Body of pancreas (tissue), 4 donors: ENCODE measurements around the gene ETV1.

Experiments used
- POLR2A ChIP-seq, 3 donors: fragments of 450-650 bp; IDR thresholded peaks; one replicate each; pipeline ENCODE4 v1.6.1; 2016; ENCODE audit warnings: antibody characterized with exemption in 3 of 3, mild to moderate bottlenecking in 2 of 3
- TF ChIP-seq, protein P1 (sequence below), 7 experiments: fragments of 450-650 bp in 4 of 7; fragments of 200-600 bp in 3 of 7; sonication (generic) in 3 of 7; IDR thresholded peaks; one replicate each; pipeline ENCODE4 v1.5.1; 2016 to 2019; ENCODE audit warnings: antibody characterized with exemption in 7 of 7

DNA sequence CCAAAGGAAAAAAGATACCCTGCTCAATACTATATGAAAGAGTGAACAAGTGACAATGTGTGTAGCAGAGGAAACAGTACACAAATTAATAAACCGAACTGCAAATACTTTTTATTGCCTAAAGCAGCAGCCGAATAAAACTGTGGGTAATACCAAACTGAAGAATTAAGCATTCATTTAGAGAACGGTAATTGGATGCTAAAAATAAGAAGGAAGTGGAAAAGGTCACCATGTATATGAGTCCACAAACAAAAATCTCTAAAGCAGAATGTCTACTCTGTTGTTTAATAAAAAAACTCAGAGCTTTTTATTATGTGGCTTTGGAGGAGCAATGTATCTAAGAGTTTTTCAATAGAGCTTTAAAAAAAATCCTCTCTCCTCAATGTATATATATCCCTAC is 87.9 kb downstream of the ETV1 start:
- no peak for TF ChIP-seq POLR2A (IDR thresholded peaks at IDR 0.05)
- TF ChIP-seq, protein P1, sequence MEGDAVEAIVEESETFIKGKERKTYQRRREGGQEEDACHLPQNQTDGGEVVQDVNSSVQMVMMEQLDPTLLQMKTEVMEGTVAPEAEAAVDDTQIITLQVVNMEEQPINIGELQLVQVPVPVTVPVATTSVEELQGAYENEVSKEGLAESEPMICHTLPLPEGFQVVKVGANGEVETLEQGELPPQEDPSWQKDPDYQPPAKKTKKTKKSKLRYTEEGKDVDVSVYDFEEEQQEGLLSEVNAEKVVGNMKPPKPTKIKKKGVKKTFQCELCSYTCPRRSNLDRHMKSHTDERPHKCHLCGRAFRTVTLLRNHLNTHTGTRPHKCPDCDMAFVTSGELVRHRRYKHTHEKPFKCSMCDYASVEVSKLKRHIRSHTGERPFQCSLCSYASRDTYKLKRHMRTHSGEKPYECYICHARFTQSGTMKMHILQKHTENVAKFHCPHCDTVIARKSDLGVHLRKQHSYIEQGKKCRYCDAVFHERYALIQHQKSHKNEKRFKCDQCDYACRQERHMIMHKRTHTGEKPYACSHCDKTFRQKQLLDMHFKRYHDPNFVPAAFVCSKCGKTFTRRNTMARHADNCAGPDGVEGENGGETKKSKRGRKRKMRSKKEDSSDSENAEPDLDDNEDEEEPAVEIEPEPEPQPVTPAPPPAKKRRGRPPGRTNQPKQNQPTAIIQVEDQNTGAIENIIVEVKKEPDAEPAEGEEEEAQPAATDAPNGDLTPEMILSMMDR (IDR thresholded peaks at IDR 0.05) = no peak
